GM18951 (cell line): ENCODE results near the gene UNC13D.
"Not testable (repeated sequence)": the region's sequence is repeated elsewhere in the genome, so short reads cannot be mapped to it uniquely, and the experiment has no call there.

Experiments
- POLR2A ChIP-seq: IDR thresholded peaks from 4 replicates; pipeline ENCODE4 v1.6.1; 2011; ENCODE audit warnings: mild to moderate bottlenecking; ENCODE audit not compliant: insufficient read length, insufficient read depth; ENCODE audit errors: extremely low read depth
- in situ Hi-C: fragments of 300-500 bp; cut with MboI; formaldehyde crosslinking; loops from one replicate; pipeline ENCODE4 v1.12.0; 2022; ENCODE audit warnings: low sequenced_read_pairs, mixed read lengths, inconsistent platforms; ENCODE audit not compliant: unreplicated experiment

Gene UNC13D

GRCh38 chr17:75820094-75821080, 23.8 kb downstream of the UNC13D start:
- in situ Hi-C loops: no loop called here
- TF ChIP-seq POLR2A: no peak

GRCh38 chr17:75819678-75820077, 24.5 kb downstream of the UNC13D start:
- in situ Hi-C loops: no loop called here

GRCh38 chr17:75819116-75819515, 25.1 kb downstream of the UNC13D start:
- in situ Hi-C loops: no loop called here
- TF ChIP-seq POLR2A: no peak

More at GRCh38 chr17:75819678-75820077, 24.5 kb downstream of the UNC13D start:
- TF ChIP-seq POLR2A: no peak

- no peak for TF ChIP-seq POLR2A
- in situ Hi-C loops: no loop called here
These were observed 25.8 kb downstream of the UNC13D start for GRCh38 chr17:75818326-75818885.

- in situ Hi-C loops: no loop called here
- TF ChIP-seq POLR2A: no peak
These were observed 26.6 kb downstream of the UNC13D start for GRCh38 chr17:75817571-75817970.

GRCh38 chr17:75816693-75817092, 27.5 kb downstream of the UNC13D start:
- in situ Hi-C loops: no loop called here
- no peak for TF ChIP-seq POLR2A

GRCh38 chr17:75815399-75815798, 28.8 kb downstream of the UNC13D start:
- TF ChIP-seq POLR2A: no peak
- in situ Hi-C loops: no loop called here

- no peak for TF ChIP-seq POLR2A
- in situ Hi-C loops: no loop called here
These were observed 29.3 kb downstream of the UNC13D start for GRCh38 chr17:75814900-75815373.

- in situ Hi-C loops: no loop called here
- no peak for TF ChIP-seq POLR2A
These were observed 30.2 kb downstream of the UNC13D start for GRCh38 chr17:75814021-75814395.

- in situ Hi-C loops: no loop called here
- no peak for TF ChIP-seq POLR2A
These were observed 30.9 kb downstream of the UNC13D start for GRCh38 chr17:75813081-75814020.

GRCh38 chr17:75812096-75813013, 31.8 kb downstream of the UNC13D start:
- in situ Hi-C loops: no loop called here
- no peak for TF ChIP-seq POLR2A

- in situ Hi-C loops: no loop called here
These were observed 33.0 kb downstream of the UNC13D start for GRCh38 chr17:75811174-75811573.

GRCh38 chr17:75810756-75811155, 33.4 kb downstream of the UNC13D start:
- in situ Hi-C loops: not testable (repeated sequence)

More at GRCh38 chr17:75811174-75811573, 33.0 kb downstream of the UNC13D start:
- no peak for TF ChIP-seq POLR2A
